ENCODE measurements around the gene SNED1. TPM values are rescaled to one million over a fixed set of nuclear protein-coding genes. Genes with fewer than 3 reads are reported as not detected.
A peak's percentile ranks its signal among the peaks of the same experiment; 100 is the strongest.

The SNED1 gene
- polyA plus RNA-seq, 3 donors, result 0.02 to 3.4 (median 0.12) TPM

DNA sequence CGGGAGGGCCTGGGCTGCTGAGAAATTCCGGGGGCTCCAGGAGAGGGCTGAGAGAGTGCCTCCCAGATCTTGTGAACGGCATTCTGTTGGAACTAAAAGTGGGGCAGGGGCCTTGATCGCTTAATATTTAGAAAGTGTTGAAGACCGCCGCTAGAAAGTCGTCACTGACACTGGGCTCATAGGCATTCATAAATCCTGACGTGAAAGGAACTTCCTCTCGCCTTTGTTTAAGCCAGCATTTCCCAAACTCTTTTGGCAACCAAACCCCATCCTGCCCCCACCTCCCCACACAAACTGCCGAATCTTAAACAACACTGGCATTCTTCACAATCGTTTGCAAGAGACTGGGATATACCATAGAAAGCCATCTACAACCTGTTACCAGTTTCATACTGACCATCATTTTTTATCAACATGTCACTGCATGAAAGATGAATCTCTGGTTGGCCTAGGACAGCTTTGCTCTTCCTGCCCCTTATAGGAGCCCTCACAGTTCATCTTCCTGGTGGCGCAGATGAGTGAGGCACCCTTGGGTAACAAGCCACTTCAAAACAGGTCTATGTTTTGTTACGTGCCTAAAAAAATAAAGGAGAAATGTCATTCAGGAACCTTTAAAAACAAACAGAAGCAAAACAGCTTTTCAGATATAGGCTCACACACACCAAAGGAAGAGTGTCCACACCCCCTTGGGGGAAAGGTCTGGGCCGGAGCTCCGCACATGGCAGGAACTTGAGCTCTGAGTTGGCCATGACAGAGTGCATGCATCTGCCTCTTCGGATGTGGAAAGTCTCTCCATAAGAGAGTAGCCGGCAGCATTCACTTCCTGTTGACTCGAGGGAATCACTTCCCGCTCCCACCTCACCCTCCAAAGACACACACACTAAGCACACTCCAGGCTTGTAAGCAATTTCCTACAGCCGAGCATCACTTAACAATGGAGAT is 90.6 kb downstream of the SNED1 start:
- Mint-ChIP-seq H3K4me1 (no peaks in the 10 kb centered on the region), H3K36me3 (peaks cover 79 to 87% of the 10 kb centered on the region in 2 donors), H3K27ac (no peak overlapping the region), H3K9me3 (peaks cover 0 to 2% (median 0%) of the 10 kb centered on the region in 7 donors), H3K4me3 (no peak overlapping the region), H3K27me3 (ENCODE audit: low read depth in 3 of 3) (peaks cover 0 to 2% (median 0%) of the 10 kb centered on the region in 3 donors)
- intact Hi-C loops (cut with micrococcal nuclease), result no loop called here
- H3K9me3 ChIP-seq (replicated peaks in 1 of 2; ENCODE audit: control insufficient read depth in 1 of 2, insufficient read depth in 1 of 2, low read length in 2 of 2), result no peaks in the 10 kb centered on the region
- H3K4me2 ChIP-seq (replicated peaks; ENCODE audit: extremely low read depth, low read length, poor library complexity, severe bottlenecking), result no peak overlapping the region
- no peak for DNase-seq
- H3K9ac ChIP-seq (ENCODE audit: insufficient read depth, low read length, poor library complexity, severe bottlenecking), result no peak overlapping the region
- no peaks in the 10 kb centered on the region for H3K27me3 ChIP-seq (ENCODE audit: control insufficient read depth in 2 of 2, insufficient read depth in 2 of 2, low read length in 2 of 2)
- no peaks in the 10 kb centered on the region for H3K79me2 ChIP-seq (ENCODE audit: insufficient read depth, low read length)
- no peaks in the 10 kb centered on the region for H3K4me1 ChIP-seq (ENCODE audit: control insufficient read depth in 1 of 2, insufficient read depth in 2 of 2, low read length in 2 of 2)
- peaks cover 66 to 98% of the 10 kb centered on the region in 2 donors for H3K36me3 ChIP-seq (replicated peaks in 1 of 2; ENCODE audit: control insufficient read depth in 1 of 2, insufficient read depth in 2 of 2, low read length in 2 of 2)
- no peak overlapping the region for H3K27ac ChIP-seq (ENCODE audit: low read depth in 1 of 2, low read length in 2 of 2)
- TF ChIP-seq, protein P1, sequence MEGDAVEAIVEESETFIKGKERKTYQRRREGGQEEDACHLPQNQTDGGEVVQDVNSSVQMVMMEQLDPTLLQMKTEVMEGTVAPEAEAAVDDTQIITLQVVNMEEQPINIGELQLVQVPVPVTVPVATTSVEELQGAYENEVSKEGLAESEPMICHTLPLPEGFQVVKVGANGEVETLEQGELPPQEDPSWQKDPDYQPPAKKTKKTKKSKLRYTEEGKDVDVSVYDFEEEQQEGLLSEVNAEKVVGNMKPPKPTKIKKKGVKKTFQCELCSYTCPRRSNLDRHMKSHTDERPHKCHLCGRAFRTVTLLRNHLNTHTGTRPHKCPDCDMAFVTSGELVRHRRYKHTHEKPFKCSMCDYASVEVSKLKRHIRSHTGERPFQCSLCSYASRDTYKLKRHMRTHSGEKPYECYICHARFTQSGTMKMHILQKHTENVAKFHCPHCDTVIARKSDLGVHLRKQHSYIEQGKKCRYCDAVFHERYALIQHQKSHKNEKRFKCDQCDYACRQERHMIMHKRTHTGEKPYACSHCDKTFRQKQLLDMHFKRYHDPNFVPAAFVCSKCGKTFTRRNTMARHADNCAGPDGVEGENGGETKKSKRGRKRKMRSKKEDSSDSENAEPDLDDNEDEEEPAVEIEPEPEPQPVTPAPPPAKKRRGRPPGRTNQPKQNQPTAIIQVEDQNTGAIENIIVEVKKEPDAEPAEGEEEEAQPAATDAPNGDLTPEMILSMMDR (IDR thresholded peaks at IDR 0.05), result no peak
- peaks cover 12% of the 10 kb centered on the region for H4K20me1 ChIP-seq (ENCODE audit: insufficient read depth, low read length)
- 51% methylated on average over 13 of the region's 20 CpGs for WGBS (ENCODE audit: insufficient coverage)
- no peak overlapping the region for H3K4me3 ChIP-seq (replicated peaks in 1 of 3; ENCODE audit: low read depth in 2 of 3, low read length in 3 of 3)
- no peak overlapping the region for H2AFZ ChIP-seq (ENCODE audit: insufficient read depth, low read depth, low read length, poor library complexity, severe bottlenecking)

DNA sequence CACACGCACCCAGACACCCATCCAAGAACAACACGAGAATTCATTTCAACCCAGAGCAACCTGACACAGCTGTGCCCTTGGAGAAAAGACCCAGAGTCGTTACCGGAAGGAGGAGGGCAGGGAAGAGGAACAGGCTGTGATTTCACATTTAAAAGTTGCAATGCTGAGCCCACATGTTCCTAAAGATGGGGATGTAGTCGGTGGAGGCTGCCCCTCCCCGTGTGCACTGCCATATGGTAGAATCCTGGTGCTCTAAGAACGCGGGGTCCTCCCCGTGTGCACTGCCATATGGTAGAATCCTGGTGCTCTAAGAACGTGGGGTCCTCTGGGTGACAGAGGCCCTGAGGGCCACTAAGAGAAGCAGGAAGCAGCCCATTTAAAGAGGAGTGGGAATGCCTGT is 92.8 kb downstream of the SNED1 start:
- H3K4me2 ChIP-seq (replicated peaks; ENCODE audit: extremely low read depth, low read length, poor library complexity, severe bottlenecking), result no peak overlapping the region
- no peaks in the 10 kb centered on the region for H3K27me3 ChIP-seq (ENCODE audit: control insufficient read depth in 2 of 2, insufficient read depth in 2 of 2, low read length in 2 of 2)
- H3K4me1 Mint-ChIP-seq, result no peaks in the 10 kb centered on the region
- H4K20me1 ChIP-seq (ENCODE audit: insufficient read depth, low read length), result peaks cover 25% of the 10 kb centered on the region
- no peaks in the 10 kb centered on the region for H3K79me2 ChIP-seq (ENCODE audit: insufficient read depth, low read length)
- H3K4me3 ChIP-seq (replicated peaks in 1 of 3; ENCODE audit: low read depth in 2 of 3, low read length in 3 of 3), result no peak overlapping the region
- no peak overlapping the region for H2AFZ ChIP-seq (ENCODE audit: insufficient read depth, low read depth, low read length, poor library complexity, severe bottlenecking)
- TF ChIP-seq, protein P1 (IDR thresholded peaks at IDR 0.05), result no peak
- WGBS (ENCODE audit: insufficient coverage), result 78% methylated on average over 6 of the region's 10 CpGs
- DNase-seq, result no peak
- peaks cover 0 to 2% (median 0%) of the 10 kb centered on the region in 3 donors for H3K27me3 Mint-ChIP-seq (ENCODE audit: low read depth in 3 of 3)
- H3K27ac Mint-ChIP-seq, result peak overlapping the region in 1 of 7 donors; percentile 51
- H3K4me1 ChIP-seq (ENCODE audit: control insufficient read depth in 1 of 2, insufficient read depth in 2 of 2, low read length in 2 of 2), result no peaks in the 10 kb centered on the region
- no peaks in the 10 kb centered on the region for H3K9me3 ChIP-seq (replicated peaks in 1 of 2; ENCODE audit: control insufficient read depth in 1 of 2, insufficient read depth in 1 of 2, low read length in 2 of 2)
- peaks cover 79 to 89% of the 10 kb centered on the region in 2 donors for H3K36me3 Mint-ChIP-seq
- H3K9ac ChIP-seq (ENCODE audit: insufficient read depth, low read length, poor library complexity, severe bottlenecking), result no peak overlapping the region
- H3K9me3 Mint-ChIP-seq, result peaks cover 0 to 2% (median 0%) of the 10 kb centered on the region in 7 donors
- intact Hi-C loops (cut with micrococcal nuclease), result no loop called here
- peaks cover 83 to 100% of the 10 kb centered on the region in 2 donors for H3K36me3 ChIP-seq (replicated peaks in 1 of 2; ENCODE audit: control insufficient read depth in 1 of 2, insufficient read depth in 2 of 2, low read length in 2 of 2)
- H3K4me3 Mint-ChIP-seq, result no peak overlapping the region
- no peak overlapping the region for H3K27ac ChIP-seq (ENCODE audit: low read depth in 1 of 2, low read length in 2 of 2)

Data from CD14-positive monocyte (primary cell).